Adrenal gland (tissue), 12 donors: Measurements from ENCODE around the gene ZNF480. TPM values are rescaled to one million over a fixed set of nuclear protein-coding genes. Genes with fewer than 3 reads are reported as not detected.

ENCODE experiments used
- DNase-seq, 7 donors: peaks; one replicate each; pipeline ENCODE4 v3.0.0-alpha.2; 2019 to 2020
- H3K27ac ChIP-seq, 5 donors: fragments of 200-600 bp; sonication (generic) in 4 of 5; 1 replicate in 3 of 5; 2 replicates in 2 of 5; pipeline versions ENCODE4 v1.5.1 to v1.8.0; 2016 to 2020; ENCODE audit warnings: mild to moderate bottlenecking in 1 of 5
- H3K27me3 ChIP-seq: fragments of 200-600 bp; 2 replicates; pipeline ENCODE4 v1.8.0; 2021
- H3K36me3 ChIP-seq, 2 donors: fragments of 200-600 bp; replicated peaks in 1 of 2; 1 replicate in 1 of 2; 2 replicates in 1 of 2; pipeline versions ENCODE4 v1.5.1 to v1.8.0; 2018 to 2022
- H3K4me1 ChIP-seq, 2 donors: fragments of 200-600 bp; replicated peaks in 1 of 2; 1 replicate in 1 of 2; 2 replicates in 1 of 2; pipeline versions ENCODE4 v1.5.1 to v1.8.0; 2018 to 2021
- H3K4me3 ChIP-seq, 4 donors: fragments of 200-600 bp; sonication (generic) in 3 of 4; one replicate each; pipeline ENCODE4 v1.5.1; 2016 to 2018
- H3K9me3 ChIP-seq, 3 donors: fragments of 200-600 bp; sonication (generic) in 1 of 3; replicated peaks in 1 of 3; 1 replicate in 2 of 3; 2 replicates in 1 of 3; pipeline versions ENCODE4 v1.5.1 to v1.8.0; 2016 to 2021
- CTCF ChIP-seq, 6 experiments: fragments of 450-650 bp in 4 of 6; fragments of 200-600 bp in 2 of 6; sonication (generic) in 1 of 6; IDR thresholded peaks; 1 replicate in 5 of 6; 2 replicates in 1 of 6; pipeline versions ENCODE4 v1.5.1 to v1.8.0; 2016 to 2021; ENCODE audit warnings: antibody characterized with exemption in 6 of 6, mild to moderate bottlenecking in 2 of 6, moderate library complexity in 1 of 6
- POLR2A ChIP-seq, 2 donors: fragments of 450-650 bp; IDR thresholded peaks; one replicate each; pipeline ENCODE4 v1.6.1; 2017; ENCODE audit warnings: antibody characterized with exemption in 2 of 2, mild to moderate bottlenecking in 2 of 2, moderate library complexity in 1 of 2
- WGBS, 4 donors: extraction: QIAGEN DNeasy Blood & Tissue Kit in 2 of 4; methylation state at CpG; one replicate each; pipeline versions ENCODE4 v1.1.5 to v1.1.7; 2013 to 2017; 5-methylcytosine and 5-hydroxymethylcytosine counted together
- intact Hi-C, 2 donors: fragments of 100-400 bp; cut with DNase I; formaldehyde crosslinking; loops; one replicate each; pipeline versions ENCODE4 v1.14.1 to v1.15.0; 2022 to 2023
- polyA plus RNA-seq, 3 donors: library from polyadenylated mRNA; stranded (reverse); fragments of 200-250 nt in 2 of 3; fragments of 350-450 nt in 1 of 3; fragmentation: Illumina TruSeq in 1 of 3; extraction: RNeasy Lipid Tissue Mini Kit (QIAGEN cat#74804) in 1 of 3; gene quantifications; one replicate each; pipeline ENCODE4 v1.2.3, GENCODE V29; 2013 to 2014
- total RNA-seq, 9 donors: library from RNA; depleted of rRNA in 4 of 9; stranded (reverse); fragments of >200 nt in 4 of 9; fragments of 120-200 nt in 1 of 9; fragmentation: NEBNext Ultra II Directional in 1 of 9; extraction: Animal tissue kit (Norgen Biotek cat#: 25700) in 1 of 9; gene quantifications; one replicate each; pipeline versions ENCODE4 v1.1.0 to v1.2.4, GENCODE V29; 2013 to 2023
- donor health status: healthy with polysubstance abuse.
- donor health status: Bipolar disorder and iron deficiency.
- donor health status: DM: yes; HTN: yes; CAD: no.
- donor health status: DM: no; HTN: no; CAD: no.
- donor health status: DM: no; HTN: no; CAD: no.
- donor health status: DM: yes; HTN: yes; CAD: no.

ZNF480 gene
- total and polyA plus RNA-seq, 12 donors, result 2.1 to 16.3 (median 9.5) TPM

DNA sequence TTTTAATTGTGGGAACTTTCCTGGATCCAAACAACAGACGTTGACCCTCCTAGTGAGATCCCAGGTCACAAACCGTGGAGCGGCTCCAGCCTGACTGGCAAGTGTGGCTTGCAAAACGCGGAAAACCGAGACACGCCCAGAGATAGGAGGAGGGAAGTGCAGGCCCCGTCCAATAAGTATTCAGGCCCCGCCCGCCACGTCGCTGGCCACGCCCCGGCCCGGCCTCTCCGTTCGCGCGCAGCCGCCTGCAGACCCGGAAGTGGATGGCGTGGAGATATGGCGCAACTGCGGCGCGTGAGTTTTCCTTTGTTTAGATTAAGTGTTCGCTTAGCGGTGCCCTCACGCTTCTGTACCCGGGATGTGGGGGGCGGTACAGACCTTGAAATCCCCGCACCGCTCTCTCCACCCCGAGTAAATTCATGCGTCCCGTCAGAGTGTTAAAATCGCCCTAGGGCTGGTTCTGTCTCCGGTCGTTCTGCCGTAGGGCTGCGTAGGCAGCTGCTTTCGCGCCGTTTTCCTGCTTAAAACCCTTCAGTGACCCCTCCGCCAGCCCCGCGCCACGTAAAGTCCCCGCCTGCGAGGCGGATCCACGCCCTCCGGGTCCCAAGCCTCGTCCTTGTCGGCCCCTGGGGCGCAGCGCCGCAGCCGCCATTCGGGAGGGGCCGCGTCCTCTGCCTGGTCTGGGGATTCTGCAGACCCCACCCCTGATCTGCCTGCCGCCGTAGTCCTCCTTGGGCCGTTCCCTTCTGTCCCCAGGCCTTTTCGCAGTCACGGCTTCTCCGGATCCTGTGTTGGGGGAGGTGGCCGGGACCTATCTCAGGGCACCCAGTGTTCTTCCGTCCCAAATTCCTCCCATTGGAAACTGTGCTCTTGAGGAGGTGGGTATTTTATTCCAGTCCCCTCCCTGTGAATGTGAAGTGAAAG lies 27.4 kb upstream of the ZNF480 start, which contains the start of gene ZNF766:
ZNF766 (plus strand) TSS at position 250 of the 924 bp plus-strand sequence; CDS start at position 277, 27 bp downstream.
- Histone ChIP-seq H3K27ac (peak within 1 kb of the TSS; percentile 93 to 99 (median 98)), H3K4me3 (peak within 1 kb of the TSS; percentile 63 to 93 (median 92)), H3K36me3 (no peaks in the 10 kb centered on the region), H3K27me3 (no peaks in the 10 kb centered on the region), H3K4me1 (peaks cover 5 to 18% of the 10 kb centered on the region in 2 donors), H3K9me3 (no peaks in the 10 kb centered on the region)
- intact Hi-C loops, result no loop called here
- peak; percentile 37 to 91 for TF ChIP-seq POLR2A (IDR thresholded peaks at IDR 0.05)
- no peak for TF ChIP-seq CTCF (IDR thresholded peaks at IDR 0.05)
- WGBS, 4 donors, result 0 to 1% (median 0%) methylated on average over 17 to 70 of the region's 70 CpGs
- DNase-seq, result peak; percentile 96 to 98 (median 98)

DNA sequence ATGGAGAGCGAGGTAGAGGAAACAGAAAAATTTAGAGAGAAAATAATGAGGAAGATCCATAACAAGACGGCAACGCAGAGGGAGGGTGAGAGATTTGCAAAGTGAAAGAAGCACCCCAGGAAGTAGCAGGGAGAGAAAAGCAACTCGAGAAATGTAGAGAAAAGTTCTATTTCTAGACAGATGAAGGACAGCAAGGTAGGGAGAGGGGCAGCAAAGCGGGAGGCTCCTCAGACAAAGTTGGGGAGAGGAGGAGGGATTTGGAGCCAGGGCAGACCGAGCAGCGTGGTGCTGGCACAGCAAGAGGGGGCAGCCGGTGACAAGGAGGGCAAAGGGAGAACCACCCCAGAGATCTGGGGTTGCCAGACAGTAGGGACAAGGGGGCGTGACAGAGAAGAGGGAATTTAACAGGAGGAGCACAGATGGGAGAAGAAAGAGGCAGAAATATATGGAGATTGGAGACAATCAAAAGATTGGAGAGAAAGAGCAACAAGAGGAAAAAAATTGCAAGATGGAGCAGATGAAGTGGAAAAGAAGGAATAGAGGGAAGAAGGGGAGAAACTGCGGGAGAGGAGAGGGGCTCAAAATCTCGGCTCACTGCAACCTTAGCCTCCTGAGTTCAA lies 26.6 kb upstream of the ZNF480 start:
- H3K27ac ChIP-seq, result peak overlapping the region; percentile 93 to 99 (median 98)
- H3K4me3 ChIP-seq, result peak overlapping the region in 3 of 4 donors; percentile 90 to 93 (median 93)
- H3K4me1 ChIP-seq, result peaks cover 5 to 18% of the 10 kb centered on the region in 2 donors
- DNase-seq, result peak in 3 of 7 donors; percentile 10 to 32 (median 19)
- WGBS, 4 donors, result 7 to 14% (median 9%) methylated on average over 11 of the region's 11 CpGs
- intact Hi-C loops, result no loop called here
- TF ChIP-seq POLR2A (IDR thresholded peaks at IDR 0.05), result no peak
- TF ChIP-seq CTCF (IDR thresholded peaks at IDR 0.05), result no peak
- H3K36me3 ChIP-seq, result no peaks in the 10 kb centered on the region
- H3K27me3 ChIP-seq, result no peaks in the 10 kb centered on the region
- H3K9me3 ChIP-seq, result no peaks in the 10 kb centered on the region

- Histone ChIP-seq H3K4me3 (no peak overlapping the region), H3K9me3 (no peaks in the 10 kb centered on the region), H3K36me3 (no peaks in the 10 kb centered on the region), H3K27me3 (no peaks in the 10 kb centered on the region), H3K27ac (no peak overlapping the region), H3K4me1 (peaks cover 5 to 23% of the 10 kb centered on the region in 2 donors)
- 84 to 100% (median 95%) methylated on average over 2 of the region's 2 CpGs for WGBS, 4 donors
- TF ChIP-seq POLR2A (IDR thresholded peaks at IDR 0.05) (no peak), CTCF (IDR thresholded peaks at IDR 0.05) (no peak)
- DNase-seq, result no peak
- intact Hi-C loops, result no loop called here
These were observed 23.7 kb upstream of the ZNF480 start for GRCh38 chr19:52273301-52273700.

GRCh38 chr19:52274191-52274590 lies 22.8 kb upstream of the ZNF480 start:
- Histone ChIP-seq H3K9me3 (no peaks in the 10 kb centered on the region), H3K36me3 (no peaks in the 10 kb centered on the region), H3K4me1 (peaks cover 0 to 18% of the 10 kb centered on the region in 2 donors), H3K27me3 (no peaks in the 10 kb centered on the region), H3K27ac (no peak overlapping the region), H3K4me3 (no peak overlapping the region)
- intact Hi-C loops, result no loop called here
- WGBS, 4 donors, result 74 to 98% (median 87%) methylated on average over 5 of the region's 5 CpGs
- no peak for DNase-seq
- no peak for TF ChIP-seq POLR2A (IDR thresholded peaks at IDR 0.05)
- TF ChIP-seq CTCF (IDR thresholded peaks at IDR 0.05), result no peak
